Measurements from ENCODE around the gene DALRD3.
A peak's percentile ranks its signal among the peaks of the same experiment; 100 is the strongest.

DALRD3 gene

GRCh38 chr3:49007771-49008528 is 10.4 kb downstream of the DALRD3 start:
- peaks cover 44% of the 10 kb centered on the region for H3K4me1 ChIP-seq (ENCODE audit: control insufficient read depth, insufficient read depth, low read length)
- peaks cover 6% of the 10 kb centered on the region for H3K36me3 ChIP-seq (ENCODE audit: control insufficient read depth, insufficient read depth, low read length)
- H3K4me3 ChIP-seq (ENCODE audit: low read length) = peak overlapping the region; percentile 94
- no peaks in the 10 kb centered on the region for H3K27me3 ChIP-seq (ENCODE audit: control insufficient read depth, insufficient read depth, low read length)
- H3K9me3 ChIP-seq (ENCODE audit: control insufficient read depth, low read length) = no peaks in the 10 kb centered on the region
- peak overlapping the region; percentile 94 for H3K9ac ChIP-seq (ENCODE audit: low read length)

- peaks cover 44% of the 10 kb centered on the region for H3K4me1 ChIP-seq (ENCODE audit: control insufficient read depth, insufficient read depth, low read length)
- peak within 1 kb of the TSS; percentile 94 for H3K4me3 ChIP-seq (ENCODE audit: low read length)
- no peaks in the 10 kb centered on the region for H3K27me3 ChIP-seq (ENCODE audit: control insufficient read depth, insufficient read depth, low read length)
- no peaks in the 10 kb centered on the region for H3K36me3 ChIP-seq (ENCODE audit: control insufficient read depth, insufficient read depth, low read length)
- peak within 1 kb of the TSS; percentile 94 for H3K9ac ChIP-seq (ENCODE audit: low read length)
- H3K9me3 ChIP-seq (ENCODE audit: control insufficient read depth, low read length) = no peaks in the 10 kb centered on the region
These were observed 11.2 kb downstream of the DALRD3 start, which contains the start of gene WDR6 for GRCh38 chr3:49007068-49007770. Gene WDR6, plus strand, starts transcription at chr3:49007391. Its CDS starts 41 bp downstream, at chr3:49007432.

- Histone ChIP-seq H3K4me1 (ENCODE audit: control insufficient read depth, insufficient read depth, low read length) (peaks cover 44% of the 10 kb centered on the region), H3K9me3 (ENCODE audit: control insufficient read depth, low read length) (no peaks in the 10 kb centered on the region), H3K27me3 (ENCODE audit: control insufficient read depth, insufficient read depth, low read length) (no peaks in the 10 kb centered on the region), H3K4me3 (ENCODE audit: low read length) (peak overlapping the region; percentile 94), H3K36me3 (ENCODE audit: control insufficient read depth, insufficient read depth, low read length) (no peaks in the 10 kb centered on the region), H3K9ac (ENCODE audit: low read length) (peak overlapping the region; percentile 94)
These were observed 11.8 kb downstream of the DALRD3 start for GRCh38 chr3:49006408-49007067.

- Histone ChIP-seq H3K27me3 (ENCODE audit: control insufficient read depth, insufficient read depth, low read length) (no peaks in the 10 kb centered on the region), H3K9me3 (ENCODE audit: control insufficient read depth, low read length) (no peaks in the 10 kb centered on the region), H3K9ac (ENCODE audit: low read length) (no peak overlapping the region), H3K4me1 (ENCODE audit: control insufficient read depth, insufficient read depth, low read length) (peaks cover 44% of the 10 kb centered on the region), H3K4me3 (ENCODE audit: low read length) (peak overlapping the region; percentile 94), H3K36me3 (ENCODE audit: control insufficient read depth, insufficient read depth, low read length) (no peaks in the 10 kb centered on the region)
These were observed 12.4 kb downstream of the DALRD3 start for GRCh38 chr3:49005998-49006397.

GRCh38 chr3:49005303-49005680 is 13.1 kb downstream of the DALRD3 start:
- no peak overlapping the region for H3K9ac ChIP-seq (ENCODE audit: low read length)
- peaks cover 44% of the 10 kb centered on the region for H3K4me1 ChIP-seq (ENCODE audit: control insufficient read depth, insufficient read depth, low read length)
- H3K4me3 ChIP-seq (ENCODE audit: low read length) = no peak overlapping the region
- no peaks in the 10 kb centered on the region for H3K9me3 ChIP-seq (ENCODE audit: control insufficient read depth, low read length)
- no peaks in the 10 kb centered on the region for H3K36me3 ChIP-seq (ENCODE audit: control insufficient read depth, insufficient read depth, low read length)
- no peaks in the 10 kb centered on the region for H3K27me3 ChIP-seq (ENCODE audit: control insufficient read depth, insufficient read depth, low read length)

- H3K9me3 ChIP-seq (ENCODE audit: control insufficient read depth, low read length) = no peaks in the 10 kb centered on the region
- no peak overlapping the region for H3K4me3 ChIP-seq (ENCODE audit: low read length)
- no peak overlapping the region for H3K9ac ChIP-seq (ENCODE audit: low read length)
- no peaks in the 10 kb centered on the region for H3K36me3 ChIP-seq (ENCODE audit: control insufficient read depth, insufficient read depth, low read length)
- peaks cover 44% of the 10 kb centered on the region for H3K4me1 ChIP-seq (ENCODE audit: control insufficient read depth, insufficient read depth, low read length)
- H3K27me3 ChIP-seq (ENCODE audit: control insufficient read depth, insufficient read depth, low read length) = no peaks in the 10 kb centered on the region
These were observed 13.8 kb downstream of the DALRD3 start for GRCh38 chr3:49004352-49005302.

GRCh38 chr3:49001155-49001554 is 17.2 kb downstream of the DALRD3 start:
- no peak overlapping the region for H3K4me3 ChIP-seq (ENCODE audit: low read length)
- no peaks in the 10 kb centered on the region for H3K27me3 ChIP-seq (ENCODE audit: control insufficient read depth, insufficient read depth, low read length)
- no peak overlapping the region for H3K9ac ChIP-seq (ENCODE audit: low read length)
- H3K36me3 ChIP-seq (ENCODE audit: control insufficient read depth, insufficient read depth, low read length) = no peaks in the 10 kb centered on the region
- H3K9me3 ChIP-seq (ENCODE audit: control insufficient read depth, low read length) = no peaks in the 10 kb centered on the region
- H3K4me1 ChIP-seq (ENCODE audit: control insufficient read depth, insufficient read depth, low read length) = peaks cover 31% of the 10 kb centered on the region

GRCh38 chr3:48999085-48999858 is 19.1 kb downstream of the DALRD3 start:
- H3K4me3 ChIP-seq (ENCODE audit: low read length) = no peak overlapping the region
- no peaks in the 10 kb centered on the region for H3K36me3 ChIP-seq (ENCODE audit: control insufficient read depth, insufficient read depth, low read length)
- H3K9ac ChIP-seq (ENCODE audit: low read length) = no peak overlapping the region
- no peaks in the 10 kb centered on the region for H3K27me3 ChIP-seq (ENCODE audit: control insufficient read depth, insufficient read depth, low read length)
- no peaks in the 10 kb centered on the region for H3K9me3 ChIP-seq (ENCODE audit: control insufficient read depth, low read length)
- peaks cover 13% of the 10 kb centered on the region for H3K4me1 ChIP-seq (ENCODE audit: control insufficient read depth, insufficient read depth, low read length)

- Histone ChIP-seq H3K36me3 (ENCODE audit: control insufficient read depth, insufficient read depth, low read length) (no peaks in the 10 kb centered on the region), H3K9me3 (ENCODE audit: control insufficient read depth, low read length) (no peaks in the 10 kb centered on the region), H3K4me1 (ENCODE audit: control insufficient read depth, insufficient read depth, low read length) (peaks cover 6% of the 10 kb centered on the region), H3K4me3 (ENCODE audit: low read length) (no peak overlapping the region), H3K9ac (ENCODE audit: low read length) (peak overlapping the region; percentile 25), H3K27me3 (ENCODE audit: control insufficient read depth, insufficient read depth, low read length) (no peaks in the 10 kb centered on the region)
These were observed 20.4 kb downstream of the DALRD3 start for GRCh38 chr3:48997714-48998637.

GRCh38 chr3:48997102-48997635 is 21.2 kb downstream of the DALRD3 start:
- Histone ChIP-seq H3K36me3 (ENCODE audit: control insufficient read depth, insufficient read depth, low read length) (no peaks in the 10 kb centered on the region), H3K9me3 (ENCODE audit: control insufficient read depth, low read length) (no peaks in the 10 kb centered on the region), H3K4me1 (ENCODE audit: control insufficient read depth, insufficient read depth, low read length) (no peaks in the 10 kb centered on the region), H3K27me3 (ENCODE audit: control insufficient read depth, insufficient read depth, low read length) (no peaks in the 10 kb centered on the region), H3K4me3 (ENCODE audit: low read length) (no peak overlapping the region), H3K9ac (ENCODE audit: low read length) (peak overlapping the region; percentile 25)

Data from mucosa of stomach (tissue), 1 donor.